Stimulated activated naive CD8-positive, alpha-beta T cell treated with anti-CD3 and anti-CD28 coated beads, Interleukin-15, Interleukin-2, amounts not matched to agents 100 U/mL and 50 U/mL, for 24 hours (primary cell): ENCODE data around the gene LDLRAD4.

Experiments
- ATAC-seq: fragments of 150-1000 bp; cut with Tn5 transposase; one replicate; pipeline ENCODE4 v1.10.0; 2021
- DNase-seq: peaks from one replicate; pipeline ENCODE4 v3.0.0; 2021

The LDLRAD4 gene

GRCh38 chr18:13617826-13618515 lies 399.4 kb downstream of the LDLRAD4 start:
- ATAC-seq (no peak), DNase-seq (no peak)

- ATAC-seq, result no peak
- no peak for DNase-seq
Measured at GRCh38 chr18:13618760-13619438, 400.3 kb downstream of the LDLRAD4 start.

GRCh38 chr18:13619505-13620205 lies 401.1 kb downstream of the LDLRAD4 start:
- ATAC-seq, result no peak
- no peak for DNase-seq

- ATAC-seq, result no peak
- no peak for DNase-seq
Measured at GRCh38 chr18:13620206-13620672, 401.7 kb downstream of the LDLRAD4 start.

DNA sequence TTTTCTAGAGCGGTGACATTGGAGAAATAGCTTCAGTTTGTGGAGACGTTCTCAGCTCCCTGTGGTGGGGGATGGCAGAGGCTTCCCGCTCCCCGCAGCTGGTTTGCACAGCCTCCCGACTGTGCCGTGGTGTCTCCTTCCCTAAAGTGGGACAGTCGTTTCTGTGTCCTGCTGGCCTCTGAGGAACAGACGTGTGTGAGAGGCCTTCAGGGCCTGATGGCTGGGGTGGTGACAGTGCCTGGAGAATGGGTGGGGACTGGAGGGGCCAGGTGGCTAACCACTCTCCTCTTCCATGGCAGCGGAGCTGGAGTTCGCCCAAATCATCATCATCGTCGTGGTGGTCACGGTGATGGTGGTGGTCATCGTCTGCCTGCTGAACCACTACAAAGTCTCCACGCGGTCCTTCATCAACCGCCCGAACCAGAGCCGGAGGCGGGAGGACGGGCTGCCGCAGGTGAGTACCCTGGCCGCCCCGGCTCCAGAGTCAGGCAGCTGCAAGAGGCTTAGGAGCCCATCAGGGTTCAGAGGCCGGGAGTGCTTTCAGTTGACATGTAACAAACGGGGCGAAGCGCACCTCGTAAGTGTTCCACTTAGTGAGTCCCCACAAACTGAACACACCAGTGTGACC lies 402.4 kb downstream of the LDLRAD4 start:
- DNase-seq (no peak), ATAC-seq (no peak)

DNA sequence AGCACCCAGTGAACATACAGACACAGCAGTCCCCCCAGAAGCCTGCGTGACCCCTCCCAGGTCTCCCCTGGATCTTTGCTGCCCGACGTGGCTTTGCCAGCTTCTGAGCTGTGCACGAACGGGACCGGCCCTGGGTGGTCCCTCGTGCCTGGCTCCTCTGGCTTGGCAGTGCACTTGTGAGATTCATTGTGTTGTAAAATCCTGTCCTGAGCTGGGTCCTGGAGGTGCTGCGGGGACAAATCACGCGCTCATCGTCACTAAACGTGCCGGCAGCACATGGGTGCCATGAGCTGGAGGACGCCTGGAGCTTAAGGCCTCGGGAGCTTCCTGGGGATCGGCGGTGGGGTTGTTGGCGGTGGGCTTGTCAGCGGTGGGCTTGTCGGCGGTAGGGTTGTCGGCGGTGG lies 402.9 kb downstream of the LDLRAD4 start:
- ATAC-seq (no peak), DNase-seq (no peak)

GRCh38 chr18:13621886-13622619 lies 403.5 kb downstream of the LDLRAD4 start:
- DNase-seq (no peak), ATAC-seq (no peak)

DNA sequence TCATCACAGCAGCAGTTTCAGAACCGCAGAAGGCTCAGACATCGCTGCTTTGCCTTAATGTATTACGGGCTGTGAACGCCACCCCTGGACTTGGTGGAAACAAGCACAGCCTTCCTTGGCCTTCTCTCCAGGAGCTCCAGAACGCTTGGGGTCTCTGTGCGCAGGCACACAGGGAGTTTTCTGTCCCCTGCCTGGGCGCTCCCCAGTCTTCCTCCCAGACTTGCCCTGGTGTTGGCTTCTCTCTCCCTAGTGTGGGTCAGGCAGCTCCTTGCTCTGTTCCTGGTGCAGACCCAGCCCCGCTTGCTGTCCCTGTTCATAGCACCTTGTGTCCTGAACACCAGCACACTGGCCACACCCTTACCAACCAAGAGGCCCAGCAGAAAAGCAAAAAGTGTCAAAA lies 404.2 kb downstream of the LDLRAD4 start:
- ATAC-seq (no peak), DNase-seq (no peak)

- no peak for DNase-seq
- no peak for ATAC-seq
Measured at GRCh38 chr18:13623348-13623747, 404.8 kb downstream of the LDLRAD4 start.

GRCh38 chr18:13623871-13624270 lies 405.3 kb downstream of the LDLRAD4 start:
- DNase-seq, result no peak
- ATAC-seq, result no peak

- DNase-seq (no peak), ATAC-seq (no peak)
Measured at GRCh38 chr18:13624563-13625237, 406.1 kb downstream of the LDLRAD4 start.

- DNase-seq (no peak), ATAC-seq (no peak)
Measured at GRCh38 chr18:13625355-13625754, 406.8 kb downstream of the LDLRAD4 start.

DNA sequence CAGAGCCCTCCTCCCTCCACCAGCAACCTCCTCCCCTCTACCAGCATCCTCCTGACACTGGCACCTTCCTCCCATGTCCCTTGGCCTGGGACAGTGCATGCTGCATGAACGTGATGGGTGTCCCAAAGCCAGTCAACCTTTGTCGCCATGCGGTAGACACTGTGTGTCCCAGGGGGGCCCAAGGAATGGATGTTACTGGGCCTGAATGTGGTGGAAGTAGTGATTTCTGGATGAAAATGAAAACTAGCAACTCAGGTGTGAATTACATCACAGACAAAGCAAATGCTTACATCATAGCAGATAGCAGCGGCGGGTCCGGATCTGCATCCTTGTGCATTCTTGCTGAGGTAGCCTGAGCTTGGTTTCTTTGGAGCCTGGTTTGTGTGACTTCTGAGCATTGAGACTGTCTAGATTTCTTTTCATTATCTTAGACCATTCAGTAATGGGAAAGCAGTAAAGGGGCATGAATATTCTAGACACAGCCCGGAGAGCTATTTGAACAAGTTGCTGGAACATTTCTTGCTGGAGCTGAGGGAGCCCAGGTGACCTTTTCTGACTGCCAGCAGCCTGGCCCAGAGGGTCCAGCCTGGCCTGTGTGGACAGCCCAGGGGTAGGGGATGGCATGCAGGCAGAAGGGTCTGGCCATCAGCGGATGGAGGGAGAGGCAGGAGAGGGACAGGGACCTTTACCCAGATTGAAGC lies 407.4 kb downstream of the LDLRAD4 start:
- DNase-seq (no peak), ATAC-seq (no peak)

DNA sequence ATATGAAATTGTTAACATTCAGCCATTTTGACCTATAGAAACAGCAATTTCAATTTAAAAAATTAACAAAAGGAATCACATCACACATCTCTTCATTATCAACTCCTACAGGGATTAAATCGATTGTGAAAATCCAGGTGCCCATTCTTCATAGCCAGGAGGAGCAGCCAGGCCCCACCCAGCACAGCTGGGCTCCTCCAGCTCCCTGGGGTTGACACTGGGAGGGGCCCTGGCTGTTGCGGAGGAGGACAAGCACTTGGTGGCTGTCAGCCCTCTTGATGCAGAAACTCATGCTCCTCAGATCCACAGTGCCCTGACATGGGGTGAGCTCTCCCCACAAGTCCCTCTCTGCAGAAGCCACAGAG lies 408.0 kb downstream of the LDLRAD4 start:
- ATAC-seq, result no peak

DNA sequence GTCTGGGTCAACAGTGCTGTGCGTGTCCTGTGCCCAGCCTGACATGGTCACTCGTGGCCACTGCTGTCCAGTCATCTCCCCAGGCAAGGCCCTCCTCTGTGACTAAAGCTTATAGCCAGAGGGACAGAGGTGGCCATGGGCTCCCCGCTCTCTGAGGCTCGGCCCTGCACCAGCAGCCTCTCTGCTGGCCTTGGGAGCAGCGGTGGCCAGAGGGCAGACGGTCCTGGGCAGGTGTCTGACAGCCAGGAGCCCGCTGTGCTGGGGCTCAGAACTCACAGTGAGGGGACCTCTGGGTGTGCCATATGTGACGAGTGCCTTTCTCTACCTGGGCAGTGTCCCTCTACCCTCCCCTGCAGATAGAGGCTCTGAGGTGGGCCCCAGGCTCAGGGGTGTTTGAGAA lies 409.1 kb downstream of the LDLRAD4 start:
- DNase-seq (no peak), ATAC-seq (no peak)

More for the DNA sequence above, 408.0 kb downstream of the LDLRAD4 start:
- DNase-seq, result no peak

DNA sequence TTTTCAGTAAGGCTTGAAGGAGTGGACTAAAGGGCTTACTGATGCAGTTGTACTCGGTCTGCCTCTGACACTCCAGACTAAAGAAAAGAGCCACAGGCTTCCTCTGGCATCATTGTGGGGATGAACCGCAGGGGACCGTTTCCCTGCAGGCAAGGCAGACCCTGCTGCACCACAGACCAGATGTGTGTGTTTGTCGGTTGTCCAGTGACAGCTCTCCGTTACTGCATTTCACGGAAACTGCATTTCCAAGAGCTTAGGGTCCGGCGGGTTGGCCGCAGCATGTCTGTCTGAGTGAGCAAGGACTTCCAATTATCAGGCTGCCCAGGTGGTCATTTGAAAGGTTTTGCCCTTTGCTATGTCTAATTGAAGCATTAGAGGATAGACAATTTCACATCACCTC lies 409.7 kb downstream of the LDLRAD4 start:
- no peak for ATAC-seq
- no peak for DNase-seq

GRCh38 chr18:13629841-13630715 lies 411.5 kb downstream of the LDLRAD4 start:
- DNase-seq (peak; percentile 60), ATAC-seq (peak; percentile 88)

DNA sequence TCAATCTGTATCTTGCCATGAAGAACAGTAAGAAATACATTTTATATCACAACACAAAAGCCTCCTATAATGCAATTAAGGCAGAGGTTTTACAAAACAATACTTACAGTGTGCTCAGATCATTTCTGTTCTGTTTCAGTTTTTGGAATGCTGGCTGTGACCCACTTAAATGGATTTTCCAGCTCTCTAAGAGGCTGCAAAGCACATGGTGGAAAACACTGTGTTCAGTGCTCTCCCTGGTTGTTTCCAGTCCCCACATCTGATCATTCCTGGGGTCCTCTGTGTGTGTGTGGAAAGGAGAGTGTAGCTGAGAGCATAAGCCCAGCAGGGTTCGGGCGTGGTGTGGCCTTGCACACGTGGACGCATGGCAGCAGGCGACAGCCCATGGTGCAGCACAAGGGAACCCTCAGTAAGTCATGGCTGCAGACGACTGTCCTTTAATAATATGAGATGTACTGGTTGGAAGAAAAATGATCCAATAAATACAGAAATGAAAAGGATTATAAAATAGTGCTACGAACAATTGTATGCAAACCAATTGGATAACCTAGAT lies 412.2 kb downstream of the LDLRAD4 start:
- DNase-seq (no peak), ATAC-seq (no peak)

DNA sequence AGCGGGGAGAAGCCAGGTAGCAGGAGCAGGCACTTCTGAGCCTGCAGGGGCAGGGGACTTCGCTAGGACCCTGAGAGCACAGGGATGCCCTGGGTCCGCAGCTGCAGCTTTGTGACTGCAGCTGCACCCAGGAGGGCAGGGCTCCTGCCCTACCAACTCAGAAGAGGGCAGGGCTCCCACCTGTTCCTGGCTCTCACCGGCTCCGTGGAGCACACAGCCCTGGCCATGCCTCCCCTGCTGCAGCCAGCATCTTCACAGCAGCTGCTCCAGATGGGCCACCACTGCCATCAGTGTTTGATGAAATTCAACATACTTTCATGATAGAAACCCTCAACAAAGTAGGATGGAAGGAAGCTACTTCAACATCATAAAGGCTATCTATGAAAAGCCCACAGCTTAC lies 415.1 kb downstream of the LDLRAD4 start:
- ATAC-seq (no peak), DNase-seq (no peak)

DNA sequence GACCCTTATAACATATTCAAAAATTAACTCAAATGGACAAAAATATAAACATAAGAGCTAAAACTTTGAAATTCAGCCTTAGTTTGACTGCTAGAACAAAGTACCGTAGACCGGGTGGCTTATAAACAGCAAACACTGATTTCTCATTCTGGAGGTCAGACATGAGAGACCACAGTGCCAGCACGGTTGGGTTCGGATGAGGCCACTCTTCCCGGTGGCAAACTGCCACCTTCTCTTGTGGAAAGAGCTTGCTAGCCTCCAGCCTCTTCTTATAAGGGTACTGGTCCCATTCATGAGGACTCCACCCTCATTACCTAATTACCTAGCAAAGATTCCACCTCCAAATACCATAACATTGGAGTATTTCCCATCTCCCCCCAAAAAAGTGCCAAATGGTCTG lies 416.5 kb downstream of the LDLRAD4 start:
- no peak for ATAC-seq
- DNase-seq, result no peak
